ENCODE data around the gene CCNYL1. TPM values are rescaled to one million over a fixed set of nuclear protein-coding genes. Genes with fewer than 3 reads are reported as not detected.

The CCNYL1 gene
- total RNA-seq, 1 experiment from 2014 or later: 40.7 TPM

DNA sequence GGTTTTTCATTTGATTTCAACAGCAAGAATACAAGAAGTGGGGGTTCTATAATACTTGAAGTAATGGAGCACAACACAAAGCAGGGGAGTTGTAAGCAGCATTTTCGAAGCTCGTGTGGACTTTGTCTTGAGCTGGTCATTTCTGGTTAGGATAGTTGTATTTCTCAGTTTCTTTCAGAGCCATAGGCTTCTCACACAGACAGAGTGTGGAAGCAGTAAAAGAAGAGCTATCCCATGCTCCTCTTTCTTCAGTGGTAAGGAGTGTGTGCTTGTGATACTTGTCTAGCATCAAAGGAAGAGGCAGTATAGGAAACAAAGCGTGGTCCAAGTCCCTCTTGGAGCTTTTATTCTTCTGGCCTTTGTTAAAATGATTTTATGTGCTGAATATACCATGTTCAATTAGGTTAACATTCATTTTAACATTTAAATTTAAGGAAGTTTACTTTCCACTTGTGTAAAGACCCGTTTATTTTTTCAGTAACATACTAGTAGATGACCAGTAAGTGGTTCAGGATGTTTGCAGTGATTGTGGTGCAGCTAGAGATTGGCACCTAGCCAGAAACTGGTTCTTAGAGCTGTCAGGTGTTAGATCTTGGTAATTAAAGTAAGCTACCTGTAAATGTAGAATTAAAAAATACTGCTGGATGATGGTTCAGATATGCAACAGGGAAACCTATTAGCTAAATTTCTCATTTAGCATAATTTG, 14.6 kb downstream of the CCNYL1 start:
- no peaks in the 10 kb centered on the region for H3K9me3 ChIP-seq
- Mint-ChIP-seq H3K36me3 (ENCODE audit: insufficient read depth, unreplicated experiment) (peaks cover 11% of the 10 kb centered on the region), H3K9me3 (ENCODE audit: unreplicated experiment) (no peaks in the 10 kb centered on the region), H3K27ac (ENCODE audit: unreplicated experiment) (no peak overlapping the region), H3K4me1 (ENCODE audit: low read depth, unreplicated experiment) (peaks cover 28% of the 10 kb centered on the region), H3K4me3 (ENCODE audit: unreplicated experiment) (no peak overlapping the region), H3K27me3 (ENCODE audit: insufficient read depth, unreplicated experiment) (no peaks in the 10 kb centered on the region)
- no peaks in the 10 kb centered on the region for H3K36me3 ChIP-seq (ENCODE audit: control insufficient read depth, insufficient read depth, low read length)
- TF ChIP-seq, protein P1, sequence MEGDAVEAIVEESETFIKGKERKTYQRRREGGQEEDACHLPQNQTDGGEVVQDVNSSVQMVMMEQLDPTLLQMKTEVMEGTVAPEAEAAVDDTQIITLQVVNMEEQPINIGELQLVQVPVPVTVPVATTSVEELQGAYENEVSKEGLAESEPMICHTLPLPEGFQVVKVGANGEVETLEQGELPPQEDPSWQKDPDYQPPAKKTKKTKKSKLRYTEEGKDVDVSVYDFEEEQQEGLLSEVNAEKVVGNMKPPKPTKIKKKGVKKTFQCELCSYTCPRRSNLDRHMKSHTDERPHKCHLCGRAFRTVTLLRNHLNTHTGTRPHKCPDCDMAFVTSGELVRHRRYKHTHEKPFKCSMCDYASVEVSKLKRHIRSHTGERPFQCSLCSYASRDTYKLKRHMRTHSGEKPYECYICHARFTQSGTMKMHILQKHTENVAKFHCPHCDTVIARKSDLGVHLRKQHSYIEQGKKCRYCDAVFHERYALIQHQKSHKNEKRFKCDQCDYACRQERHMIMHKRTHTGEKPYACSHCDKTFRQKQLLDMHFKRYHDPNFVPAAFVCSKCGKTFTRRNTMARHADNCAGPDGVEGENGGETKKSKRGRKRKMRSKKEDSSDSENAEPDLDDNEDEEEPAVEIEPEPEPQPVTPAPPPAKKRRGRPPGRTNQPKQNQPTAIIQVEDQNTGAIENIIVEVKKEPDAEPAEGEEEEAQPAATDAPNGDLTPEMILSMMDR (IDR thresholded peaks at IDR 0.05; ENCODE audit: insufficient read depth in 1 of 2, low read depth in 1 of 2, low read length in 1 of 2, severe bottlenecking in 1 of 2, unreplicated experiment in 1 of 2): no peak
- DNase-seq: no peak
- no peak overlapping the region for H3K4me3 ChIP-seq (ENCODE audit: low read depth, low read length)
- intact Hi-C loops (cut with micrococcal nuclease; ENCODE audit: unreplicated experiment): no loop called here
- H3K4me1 ChIP-seq: peaks cover 28% of the 10 kb centered on the region
- ChIA-PET POLR2A (no interaction called here), CTCF (no interaction called here)
- no TSS peak for BruUV-seq (replicated peaks)
- no peaks in the 10 kb centered on the region for H3K27me3 ChIP-seq (replicated peaks; ENCODE audit: control insufficient read depth, insufficient read depth, low read length)

DNA sequence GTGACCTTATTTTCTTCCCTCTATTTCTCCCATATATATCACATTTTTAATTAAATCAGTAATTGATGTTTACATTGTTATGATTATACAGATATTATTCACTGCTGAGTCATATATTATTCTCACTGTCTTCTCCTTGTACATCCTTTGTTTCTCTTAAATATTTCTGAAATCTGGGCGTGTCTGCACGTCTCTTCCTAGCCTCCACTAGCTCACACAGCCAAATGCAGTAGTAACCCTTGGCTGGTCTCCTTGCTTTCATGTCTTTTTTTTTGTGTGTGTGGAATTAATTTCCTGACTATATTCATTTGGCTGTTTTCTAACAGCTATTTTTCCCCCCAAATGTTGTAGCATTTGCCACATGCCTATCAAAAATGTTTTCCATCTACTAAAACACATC, 15.8 kb downstream of the CCNYL1 start:
- no peak for DNase-seq
- no TSS peak for BruUV-seq (replicated peaks)
- Mint-ChIP-seq H3K4me3 (ENCODE audit: unreplicated experiment) (no peak overlapping the region), H3K9me3 (ENCODE audit: unreplicated experiment) (no peaks in the 10 kb centered on the region), H3K36me3 (ENCODE audit: insufficient read depth, unreplicated experiment) (peaks cover 11% of the 10 kb centered on the region), H3K4me1 (ENCODE audit: low read depth, unreplicated experiment) (peaks cover 26% of the 10 kb centered on the region), H3K27ac (ENCODE audit: unreplicated experiment) (no peak overlapping the region), H3K27me3 (ENCODE audit: insufficient read depth, unreplicated experiment) (no peaks in the 10 kb centered on the region)
- H3K4me1 ChIP-seq: peaks cover 24% of the 10 kb centered on the region
- intact Hi-C loops (cut with micrococcal nuclease; ENCODE audit: unreplicated experiment): no loop called here
- no peaks in the 10 kb centered on the region for H3K9me3 ChIP-seq
- no peak overlapping the region for H3K4me3 ChIP-seq (ENCODE audit: low read depth, low read length)
- no peaks in the 10 kb centered on the region for H3K36me3 ChIP-seq (ENCODE audit: control insufficient read depth, insufficient read depth, low read length)
- ChIA-PET CTCF (interaction anchor here (0.8 kb wide), 1 partner anchor 101 kb away, joined by 3 read pairs; the partner anchor contains the start of gene METTL21A), POLR2A (interaction anchor here (1.0 kb wide), 1 partner anchor 16 kb away, joined by 5 read pairs; the partner anchor contains the start of gene CCNYL1)
- H3K27me3 ChIP-seq (replicated peaks; ENCODE audit: control insufficient read depth, insufficient read depth, low read length): no peaks in the 10 kb centered on the region
- TF ChIP-seq, protein P1 (IDR thresholded peaks at IDR 0.05; ENCODE audit: insufficient read depth in 1 of 2, low read depth in 1 of 2, low read length in 1 of 2, severe bottlenecking in 1 of 2, unreplicated experiment in 1 of 2): no peak

DNA sequence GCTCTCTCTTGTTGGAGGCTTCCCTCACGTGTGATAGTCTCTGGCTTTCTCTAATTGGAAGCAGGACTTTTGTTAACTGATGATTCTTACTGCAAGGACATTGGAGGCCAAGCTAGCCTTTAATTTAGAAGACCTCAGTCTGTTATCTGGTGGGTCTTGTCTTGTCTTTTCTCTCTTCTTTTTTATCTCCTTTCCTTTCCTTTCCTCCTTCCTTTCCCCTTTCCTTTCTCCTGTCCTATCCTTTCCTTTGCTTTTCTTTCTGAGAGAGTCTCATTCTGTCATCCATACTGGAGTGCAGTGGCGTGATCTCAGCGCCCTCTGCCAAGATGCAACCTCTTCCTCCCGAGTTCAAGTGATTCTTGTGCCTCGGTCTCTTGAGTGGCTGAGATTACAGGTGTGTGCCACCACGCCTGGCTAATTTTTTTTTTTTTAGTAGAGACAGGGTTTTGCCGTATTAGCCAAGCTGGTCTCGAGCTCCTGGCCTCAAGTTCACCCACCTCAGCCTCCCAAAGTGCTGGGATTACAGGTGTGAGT, 18.1 kb downstream of the CCNYL1 start:
- H3K9me3 Mint-ChIP-seq (ENCODE audit: unreplicated experiment): no peaks in the 10 kb centered on the region
- intact Hi-C loops (cut with micrococcal nuclease; ENCODE audit: unreplicated experiment): no loop called here

More for the DNA sequence above, 18.1 kb downstream of the CCNYL1 start:
- Histone ChIP-seq H3K9me3 (no peaks in the 10 kb centered on the region), H3K4me3 (ENCODE audit: low read depth, low read length) (no peak overlapping the region), H3K4me1 (peaks cover 25% of the 10 kb centered on the region), H3K27me3 (replicated peaks; ENCODE audit: control insufficient read depth, insufficient read depth, low read length) (no peaks in the 10 kb centered on the region), H3K36me3 (ENCODE audit: control insufficient read depth, insufficient read depth, low read length) (no peaks in the 10 kb centered on the region)
- no TSS peak for BruUV-seq (replicated peaks)
- no peak for DNase-seq
- H3K4me1 Mint-ChIP-seq (ENCODE audit: low read depth, unreplicated experiment): peaks cover 25% of the 10 kb centered on the region
- peaks cover 17% of the 10 kb centered on the region for H3K36me3 Mint-ChIP-seq (ENCODE audit: insufficient read depth, unreplicated experiment)
- ChIA-PET POLR2A (no interaction called here), CTCF (interaction anchor here (0.6 kb wide), 1 partner anchor 9 kb away, joined by 3 read pairs; no protein-coding TSS in a partner anchor)
- TF ChIP-seq, protein P1 (IDR thresholded peaks at IDR 0.05; ENCODE audit: insufficient read depth in 1 of 2, low read depth in 1 of 2, low read length in 1 of 2, severe bottlenecking in 1 of 2, unreplicated experiment in 1 of 2): no peak
- H3K4me3 Mint-ChIP-seq (ENCODE audit: unreplicated experiment): no peak overlapping the region
- H3K27ac Mint-ChIP-seq (ENCODE audit: unreplicated experiment): no peak overlapping the region
- no peaks in the 10 kb centered on the region for H3K27me3 Mint-ChIP-seq (ENCODE audit: insufficient read depth, unreplicated experiment)

Data from Caco-2 (cell line).